CD4-positive, alpha-beta T cell treated with Interleukin-21 for 1 hour (primary cell): ENCODE data around the gene LRMDA.
"Not testable (repeated sequence)": the region's sequence is repeated elsewhere in the genome, so short reads cannot be mapped to it uniquely, and the experiment has no call there.

ENCODE experiments used
- DNase-seq: peaks from one replicate; pipeline ENCODE4 v3.0.0-alpha.2; 2020

Gene LRMDA

DNA sequence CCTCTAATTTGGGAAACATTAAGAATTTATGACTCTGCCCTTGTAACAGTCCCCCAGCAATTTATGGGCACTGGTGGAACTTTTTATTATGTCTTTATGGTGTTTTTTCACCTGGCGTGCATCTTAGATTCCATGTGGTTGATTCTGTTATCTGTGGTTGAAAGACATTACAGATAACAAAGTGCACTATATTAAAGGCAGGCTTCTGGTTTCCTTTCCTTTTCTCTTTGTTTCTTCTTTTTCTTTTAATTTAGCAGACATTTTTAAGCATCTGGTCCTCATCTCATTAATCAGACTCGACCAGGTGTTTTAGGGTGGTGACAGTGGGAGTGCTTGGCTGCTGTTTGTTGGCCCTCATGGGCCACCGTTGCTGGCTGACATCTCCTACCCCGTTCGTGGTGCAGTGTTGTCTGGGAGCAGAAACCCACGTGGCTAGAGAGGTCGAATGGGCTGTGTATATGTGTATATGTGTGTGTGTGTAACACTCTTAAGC is 77.4 kb downstream of the LRMDA start:
- no peak for DNase-seq

DNA sequence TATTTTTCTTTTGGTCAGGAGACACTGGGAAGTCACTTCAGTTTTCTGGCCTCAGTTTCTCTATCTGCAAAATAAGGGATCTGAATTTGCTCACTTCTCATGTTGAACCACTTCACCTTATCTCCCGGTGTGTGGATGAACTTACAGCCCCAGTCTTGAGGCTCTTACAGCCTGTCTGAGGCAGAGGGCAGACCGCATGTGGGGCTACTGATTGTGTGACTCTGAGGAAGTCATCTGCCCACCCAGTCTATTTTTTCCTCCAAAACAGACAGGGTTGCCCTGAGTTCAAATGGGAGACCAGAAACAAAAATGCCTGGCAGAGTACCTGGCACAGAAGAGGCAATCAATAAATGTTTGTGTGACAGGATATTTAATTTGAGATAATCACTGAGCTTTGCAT is 78.3 kb downstream of the LRMDA start:
- DNase-seq: no peak

GRCh38 chr10:75511011-75511410 is 79.6 kb downstream of the LRMDA start:
- no peak for DNase-seq

- no peak for DNase-seq
These were observed 80.9 kb downstream of the LRMDA start for GRCh38 chr10:75512203-75512933.

DNA sequence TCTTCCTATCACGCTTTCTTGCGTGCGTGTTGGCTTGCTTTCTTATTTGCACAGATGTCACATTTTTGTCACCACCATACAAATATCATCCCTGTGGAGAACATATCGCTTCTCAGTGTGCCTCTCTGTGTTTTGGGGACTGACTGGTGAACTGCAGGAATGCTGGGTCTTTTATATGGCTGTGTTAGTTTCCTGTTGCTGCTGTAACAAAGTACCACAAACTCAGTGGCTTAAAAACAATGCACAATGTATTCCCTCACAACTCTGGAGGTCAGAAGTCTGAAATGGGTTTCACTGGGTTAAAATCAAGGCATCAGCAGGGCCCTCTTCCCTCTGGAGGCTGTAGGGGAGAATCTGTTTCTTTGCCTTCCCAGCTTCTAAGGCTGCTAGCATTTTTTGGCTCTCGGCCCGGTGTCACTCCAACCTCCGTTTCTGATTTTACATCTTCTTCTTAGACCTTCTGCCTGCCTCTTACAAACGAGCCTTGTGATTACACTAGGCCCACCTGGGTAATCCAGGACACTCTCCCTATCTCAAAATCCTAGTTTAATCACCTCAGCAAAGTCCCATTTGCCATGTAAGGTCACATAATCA is 82.0 kb downstream of the LRMDA start:
- no peak for DNase-seq

GRCh38 chr10:75514830-75515229 is 83.4 kb downstream of the LRMDA start:
- DNase-seq: no peak

- DNase-seq: not testable (repeated sequence)
These were observed 84.7 kb downstream of the LRMDA start for GRCh38 chr10:75516154-75516553.

- not testable (repeated sequence) for DNase-seq
These were observed 87.8 kb downstream of the LRMDA start for GRCh38 chr10:75519213-75519612.

DNA sequence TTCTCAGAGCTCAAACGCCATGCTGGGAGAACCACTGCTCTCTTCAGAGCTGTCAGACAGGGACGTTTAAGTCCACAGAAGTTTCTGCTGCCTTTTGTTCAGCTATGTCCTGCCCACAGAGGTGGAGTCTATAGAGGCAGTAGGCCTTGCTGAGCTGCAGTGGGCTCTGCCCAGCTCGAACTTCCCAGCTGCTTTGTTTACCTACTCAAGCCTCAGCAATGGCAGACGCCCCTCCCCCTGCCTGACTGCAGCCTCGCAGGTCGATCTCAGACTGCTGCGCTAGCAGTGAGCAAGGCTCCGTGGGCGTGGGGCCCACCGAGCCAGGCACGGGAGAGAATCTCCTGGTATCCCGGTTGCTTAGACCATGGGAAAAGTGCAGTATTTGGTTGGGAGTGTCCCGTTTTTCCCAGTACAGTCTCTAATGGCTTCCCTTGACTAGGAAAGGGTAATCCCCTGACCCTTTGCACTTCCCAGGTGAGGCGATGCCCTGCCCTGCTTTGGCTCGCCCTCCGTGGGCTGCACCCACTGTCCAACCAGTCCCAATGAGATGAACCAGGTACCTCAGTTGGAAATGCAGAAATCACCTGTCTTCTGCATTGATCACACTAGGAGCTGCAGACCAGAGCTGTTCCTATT is 89.9 kb downstream of the LRMDA start:
- not testable (repeated sequence) for DNase-seq

- no peak for DNase-seq
These were observed 93.6 kb downstream of the LRMDA start for GRCh38 chr10:75525067-75525466.

DNA sequence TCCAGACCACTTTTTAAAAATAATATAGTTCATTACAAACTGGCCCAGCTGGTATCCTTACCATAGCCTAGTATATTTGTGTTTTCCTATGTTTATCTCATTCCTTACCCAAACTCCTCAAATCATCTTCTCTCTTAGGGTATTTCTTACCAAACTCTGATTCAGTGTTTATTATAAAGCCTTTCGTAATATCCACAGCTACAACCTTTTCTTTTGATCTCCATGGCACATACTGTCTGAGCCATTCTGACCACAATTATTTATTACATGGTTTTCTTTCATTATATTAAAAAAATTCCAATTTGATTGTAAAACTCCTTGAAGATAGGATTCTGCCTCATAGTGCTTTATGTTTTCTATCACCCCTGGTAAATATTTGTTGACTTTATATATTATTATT is 94.2 kb downstream of the LRMDA start:
- no peak for DNase-seq

DNA sequence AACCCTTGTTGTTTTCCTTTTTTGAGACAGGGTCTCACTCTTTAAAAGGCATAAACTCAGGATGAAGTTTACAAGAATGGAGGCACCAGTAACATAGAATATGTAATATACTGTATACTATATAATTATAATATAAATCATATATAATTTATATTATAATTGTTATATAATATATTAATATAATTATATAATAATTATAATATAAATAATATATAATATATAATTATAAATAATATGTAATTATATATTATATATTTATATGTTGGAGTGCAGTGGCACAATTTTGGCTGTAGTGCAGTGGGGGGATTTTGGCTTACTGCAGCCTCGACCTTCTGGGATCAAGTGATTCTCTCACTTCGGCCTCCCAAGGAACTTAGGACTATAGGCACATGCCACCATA is 96.1 kb downstream of the LRMDA start:
- no peak for DNase-seq

GRCh38 chr10:75528392-75528791 is 97.0 kb downstream of the LRMDA start:
- no peak for DNase-seq

GRCh38 chr10:75530299-75530698 is 98.9 kb downstream of the LRMDA start:
- DNase-seq: no peak

DNA sequence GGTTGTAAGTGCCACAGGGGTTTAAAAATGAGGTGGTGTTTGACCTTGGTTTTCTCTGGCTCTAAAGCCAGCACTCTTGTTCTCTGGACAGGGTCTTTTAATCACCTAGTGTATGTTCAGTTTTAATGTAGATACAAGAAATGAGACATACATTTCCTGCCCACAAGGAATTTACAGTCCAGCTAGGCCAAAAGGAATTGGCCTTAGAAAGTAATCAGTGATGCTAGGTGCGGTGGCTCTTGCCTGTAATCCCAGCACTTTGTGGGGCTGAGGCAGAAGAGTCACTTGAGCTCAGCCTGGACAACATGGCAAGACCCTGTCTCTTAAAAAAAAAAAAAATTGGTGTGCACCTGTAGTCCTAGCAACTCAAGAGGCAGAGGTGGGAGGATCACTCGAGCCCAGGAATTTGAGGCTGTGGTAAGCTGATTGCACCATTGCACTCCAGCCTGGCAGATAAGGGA is 100.2 kb downstream of the LRMDA start:
- no peak for DNase-seq

GRCh38 chr10:75532253-75532924 is 101.0 kb downstream of the LRMDA start:
- no peak for DNase-seq

- no peak for DNase-seq
These were observed 106.7 kb downstream of the LRMDA start for GRCh38 chr10:75538144-75538543.

DNA sequence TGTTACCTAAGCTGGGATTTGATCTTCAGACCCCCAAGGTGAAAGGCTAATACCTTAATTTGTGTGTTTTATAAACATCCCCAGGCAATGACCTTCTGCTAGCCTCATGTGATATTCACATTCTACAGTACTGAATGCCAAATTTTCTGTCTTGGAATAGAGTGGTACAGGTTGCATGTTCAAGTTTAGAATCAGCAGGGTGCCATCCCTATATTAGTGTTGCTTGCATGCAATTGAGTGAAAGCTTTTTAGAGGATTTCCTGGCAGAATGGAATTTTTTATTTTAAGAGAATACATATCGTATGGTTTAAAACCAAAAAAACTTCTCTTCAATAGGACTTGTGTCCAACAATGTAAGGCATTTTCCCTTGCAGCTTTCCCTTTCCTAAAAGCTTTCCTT is 107.3 kb downstream of the LRMDA start:
- no peak for DNase-seq

- no peak for DNase-seq
These were observed 109.0 kb downstream of the LRMDA start for GRCh38 chr10:75540357-75540966.

- no peak for DNase-seq
These were observed 109.6 kb downstream of the LRMDA start for GRCh38 chr10:75540981-75541380.

DNA sequence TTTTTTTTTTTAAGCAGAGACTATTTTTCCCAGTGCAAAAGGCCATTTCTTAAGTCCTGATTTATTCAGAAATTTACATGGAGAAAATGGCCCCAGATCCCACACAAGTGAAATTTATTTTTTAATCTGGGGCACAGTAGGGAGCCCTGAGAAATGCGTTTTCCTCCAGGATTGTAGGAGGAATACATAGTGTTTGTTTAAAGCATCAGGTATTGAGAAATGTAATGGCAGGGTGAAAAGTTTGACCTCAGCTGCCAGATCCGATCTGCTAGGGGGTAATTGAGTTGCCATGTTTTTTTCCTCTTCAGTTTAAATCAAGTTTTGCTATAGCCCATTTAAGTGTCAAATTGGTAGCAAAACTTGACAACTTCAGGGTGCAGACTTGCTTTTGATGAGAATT is 110.0 kb downstream of the LRMDA start:
- no peak for DNase-seq

GRCh38 chr10:75542084-75542483 is 110.7 kb downstream of the LRMDA start:
- DNase-seq: no peak

DNA sequence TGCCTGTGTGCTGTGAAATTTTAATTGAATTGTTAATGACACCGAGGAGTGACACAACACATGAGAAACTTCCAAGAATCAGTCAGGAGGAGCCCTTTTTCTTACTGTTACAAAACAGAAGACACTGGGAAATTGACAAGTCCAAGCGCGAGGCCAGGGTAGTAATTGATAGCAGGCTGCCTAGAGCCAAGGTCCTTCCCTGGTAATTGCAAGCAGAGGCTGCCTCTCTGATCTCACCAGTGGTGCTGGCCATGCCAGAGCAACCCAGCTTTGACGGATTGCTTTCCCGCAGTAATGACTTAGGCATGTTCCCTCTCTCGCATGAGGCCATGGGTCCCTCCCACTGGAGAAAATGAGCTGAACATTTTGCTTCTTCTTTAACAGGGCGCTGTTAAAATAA is 111.5 kb downstream of the LRMDA start:
- DNase-seq: no peak
